WTC11 (cell line): ENCODE measurements around the gene RPRD1B.

ENCODE experiments used
- CTCF ChIP-seq: fragments of 200-600 bp; IDR thresholded peaks from 2 replicates; pipeline ENCODE4 v1.8.0; 2022; ENCODE audit warnings: antibody characterized with exemption
- NFE2L1 ChIP-seq: sonication (generic); formaldehyde crosslinking; IDR thresholded peaks from 2 replicates; pipeline ENCODE4 v1.8.1; 2023; ENCODE audit warnings: missing genetic modification reagents

GRCh38 chr20:38033330-38034107 lies at the start of gene RPRD1B, which contains the start of gene TTI1:
- TF ChIP-seq CTCF (no peak), NFE2L1 (CRISPR knock-in tag) (peak; percentile 42; the same call in 1 of the 2 replicates)
